Tibial nerve (tissue), 4 donors: ENCODE data around the gene SFT2D2. TPM values are rescaled to one million over a fixed set of nuclear protein-coding genes. Genes with fewer than 3 reads are reported as not detected.
A peak's percentile ranks its signal among the peaks of the same experiment; 100 is the strongest.

Experiments
- DNase-seq, 2 donors: peaks; one replicate each; pipeline ENCODE4 v3.0.0-alpha.2; 2019; ENCODE audit warnings: low spot score in 2 of 2
- H3K27ac ChIP-seq, 4 donors: fragments of 200-600 bp; sonication (generic) in 3 of 4; one replicate each; pipeline ENCODE4 v1.5.1; 2017 to 2019; ENCODE audit warnings: mild to moderate bottlenecking in 1 of 4
- H3K27me3 ChIP-seq, 2 donors: fragments of 200-600 bp; sonication (generic) in 1 of 2; one replicate each; pipeline versions ENCODE4 v1.5.1 to v1.6.0; 2017 to 2019
- H3K36me3 ChIP-seq, 3 donors: fragments of 200-600 bp; sonication (generic); one replicate each; pipeline ENCODE4 v1.5.1; 2018 to 2019
- H3K4me1 ChIP-seq, 4 donors: fragments of 200-600 bp; sonication (generic) in 3 of 4; one replicate each; pipeline ENCODE4 v1.5.1; 2017 to 2019
- H3K4me3 ChIP-seq, 4 donors: fragments of 200-600 bp; sonication (generic) in 3 of 4; one replicate each; pipeline ENCODE4 v1.5.1; 2017 to 2019; ENCODE audit warnings: mild to moderate bottlenecking in 1 of 4, moderate library complexity in 1 of 4
- H3K9me3 ChIP-seq, 4 donors: fragments of 200-600 bp; sonication (generic) in 3 of 4; one replicate each; pipeline ENCODE4 v1.5.1; 2017 to 2019
- EP300 ChIP-seq, 2 donors: sonication (generic); formaldehyde crosslinking; IDR thresholded peaks; one replicate each; pipeline ENCODE4 v1.6.1; 2017; ENCODE audit warnings: antibody characterized with exemption in 2 of 2, mild to moderate bottlenecking in 1 of 2
- POLR2A ChIP-seq, 2 donors: fragments of 450-650 bp; IDR thresholded peaks; one replicate each; pipeline ENCODE4 v1.6.1; 2017; ENCODE audit warnings: antibody characterized with exemption in 2 of 2, mild to moderate bottlenecking in 2 of 2, moderate library complexity in 2 of 2
- WGBS, 2 donors: methylation state at CpG; one replicate each; pipeline ENCODE4 v1.1.5; 2018; 5-methylcytosine and 5-hydroxymethylcytosine counted together
- total RNA-seq, 4 donors: library from RNA; depleted of rRNA; stranded (reverse); fragments of >200 nt; gene quantifications; one replicate each; pipeline ENCODE4 v1.1.0, GENCODE V29; 2016
- TF ChIP-seq, protein P1 (sequence below), 5 experiments: fragments of 200-600 bp in 3 of 5; fragments of 450-650 bp in 2 of 5; sonication (generic) in 3 of 5; IDR thresholded peaks; one replicate each; pipeline ENCODE4 v1.5.1; 2016 to 2019; ENCODE audit warnings: antibody characterized with exemption in 5 of 5, mild to moderate bottlenecking in 3 of 5, moderate library complexity in 2 of 5

SFT2D2 gene
- total RNA-seq, 4 donors from 2014 or later = 34.5 to 43.8 (median 42.2) TPM

DNA sequence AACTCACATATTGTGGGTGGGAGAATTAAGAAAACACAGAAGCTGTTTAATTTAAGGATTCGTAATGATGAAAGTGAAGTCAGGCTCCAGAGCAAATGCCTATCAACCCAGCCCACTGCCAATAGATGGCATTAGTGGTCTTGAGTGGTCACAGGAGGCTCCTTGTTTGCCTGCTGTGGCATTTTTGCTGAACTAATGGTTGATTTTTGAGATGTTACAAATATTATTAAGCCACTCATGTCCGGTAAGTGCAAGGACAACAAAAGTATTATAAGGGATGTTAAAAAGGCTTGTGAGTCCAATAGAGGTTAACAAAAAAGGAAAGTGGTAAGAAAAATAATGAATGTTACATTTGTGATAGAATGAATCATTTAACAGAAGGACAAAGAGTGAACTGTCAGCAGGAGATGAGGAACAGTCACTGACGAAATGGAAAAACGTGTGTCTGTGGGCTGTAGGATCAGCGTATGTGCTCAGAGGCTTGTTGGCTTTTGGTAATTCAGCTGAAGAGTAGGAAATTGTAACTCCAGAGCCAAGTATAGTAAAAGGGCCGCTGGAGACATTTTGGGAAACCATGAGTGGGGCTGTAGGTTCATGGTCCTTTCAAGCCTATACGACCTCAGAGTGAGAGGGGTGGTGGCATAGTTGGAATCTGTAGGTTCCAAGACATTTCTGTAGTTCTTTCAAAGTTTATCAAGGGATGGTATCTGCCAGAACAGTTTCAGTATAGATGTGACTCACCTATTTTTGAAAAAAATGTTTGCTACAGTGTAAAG, 11.2 kb downstream of the SFT2D2 start:
- WGBS, 2 donors = 43 to 50% methylated on average over 7 of the region's 7 CpGs
- Histone ChIP-seq H3K4me3 (no peak overlapping the region), H3K36me3 (peaks cover 2 to 88% (median 8%) of the 10 kb centered on the region in 3 donors), H3K4me1 (peaks cover 0 to 29% (median 8%) of the 10 kb centered on the region in 4 donors), H3K27me3 (no peaks in the 10 kb centered on the region), H3K9me3 (no peaks in the 10 kb centered on the region), H3K27ac (peak overlapping the region in 2 of 4 donors; percentile 72 to 79)
- no peak for DNase-seq
- TF ChIP-seq, protein P1, sequence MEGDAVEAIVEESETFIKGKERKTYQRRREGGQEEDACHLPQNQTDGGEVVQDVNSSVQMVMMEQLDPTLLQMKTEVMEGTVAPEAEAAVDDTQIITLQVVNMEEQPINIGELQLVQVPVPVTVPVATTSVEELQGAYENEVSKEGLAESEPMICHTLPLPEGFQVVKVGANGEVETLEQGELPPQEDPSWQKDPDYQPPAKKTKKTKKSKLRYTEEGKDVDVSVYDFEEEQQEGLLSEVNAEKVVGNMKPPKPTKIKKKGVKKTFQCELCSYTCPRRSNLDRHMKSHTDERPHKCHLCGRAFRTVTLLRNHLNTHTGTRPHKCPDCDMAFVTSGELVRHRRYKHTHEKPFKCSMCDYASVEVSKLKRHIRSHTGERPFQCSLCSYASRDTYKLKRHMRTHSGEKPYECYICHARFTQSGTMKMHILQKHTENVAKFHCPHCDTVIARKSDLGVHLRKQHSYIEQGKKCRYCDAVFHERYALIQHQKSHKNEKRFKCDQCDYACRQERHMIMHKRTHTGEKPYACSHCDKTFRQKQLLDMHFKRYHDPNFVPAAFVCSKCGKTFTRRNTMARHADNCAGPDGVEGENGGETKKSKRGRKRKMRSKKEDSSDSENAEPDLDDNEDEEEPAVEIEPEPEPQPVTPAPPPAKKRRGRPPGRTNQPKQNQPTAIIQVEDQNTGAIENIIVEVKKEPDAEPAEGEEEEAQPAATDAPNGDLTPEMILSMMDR (IDR thresholded peaks at IDR 0.05) = no peak
- peak in 1 of 2 donors; percentile 19 for TF ChIP-seq EP300 (IDR thresholded peaks at IDR 0.05)

DNA sequence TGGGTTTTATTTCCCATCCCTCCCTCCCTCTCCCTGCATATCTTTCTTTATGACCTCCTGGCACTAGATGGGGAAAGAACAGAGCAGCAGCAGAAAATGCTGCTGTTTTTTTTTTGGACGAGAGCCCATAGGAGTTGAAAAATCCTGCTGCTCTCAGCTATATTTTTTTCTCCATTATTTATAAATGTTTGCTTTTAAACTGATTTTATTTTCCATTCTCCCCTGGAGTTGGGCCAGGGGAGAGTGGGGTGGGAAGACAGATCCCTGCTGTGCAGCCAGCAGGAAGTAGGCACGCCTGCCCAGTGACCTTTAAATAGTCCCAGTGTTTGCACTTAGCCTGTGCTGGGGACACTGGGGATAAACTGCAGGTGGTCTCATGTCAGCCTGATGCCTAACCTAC, 17.4 kb downstream of the SFT2D2 start:
- Histone ChIP-seq H3K27ac (peak overlapping the region in 3 of 4 donors; percentile 35 to 79 (median 68)), H3K9me3 (no peaks in the 10 kb centered on the region), H3K4me1 (peaks cover 0 to 38% (median 16%) of the 10 kb centered on the region in 4 donors), H3K4me3 (no peak overlapping the region), H3K27me3 (no peaks in the 10 kb centered on the region), H3K36me3 (peaks cover 0 to 69% (median 2%) of the 10 kb centered on the region in 3 donors)
- 9 to 18% methylated on average over 2 of the region's 2 CpGs for WGBS, 2 donors
- TF ChIP-seq POLR2A (IDR thresholded peaks at IDR 0.05) = no peak
- TF ChIP-seq EP300 (IDR thresholded peaks at IDR 0.05) = no peak
- TF ChIP-seq, protein P1 (IDR thresholded peaks at IDR 0.05) = no peak
- no peak for DNase-seq

DNA sequence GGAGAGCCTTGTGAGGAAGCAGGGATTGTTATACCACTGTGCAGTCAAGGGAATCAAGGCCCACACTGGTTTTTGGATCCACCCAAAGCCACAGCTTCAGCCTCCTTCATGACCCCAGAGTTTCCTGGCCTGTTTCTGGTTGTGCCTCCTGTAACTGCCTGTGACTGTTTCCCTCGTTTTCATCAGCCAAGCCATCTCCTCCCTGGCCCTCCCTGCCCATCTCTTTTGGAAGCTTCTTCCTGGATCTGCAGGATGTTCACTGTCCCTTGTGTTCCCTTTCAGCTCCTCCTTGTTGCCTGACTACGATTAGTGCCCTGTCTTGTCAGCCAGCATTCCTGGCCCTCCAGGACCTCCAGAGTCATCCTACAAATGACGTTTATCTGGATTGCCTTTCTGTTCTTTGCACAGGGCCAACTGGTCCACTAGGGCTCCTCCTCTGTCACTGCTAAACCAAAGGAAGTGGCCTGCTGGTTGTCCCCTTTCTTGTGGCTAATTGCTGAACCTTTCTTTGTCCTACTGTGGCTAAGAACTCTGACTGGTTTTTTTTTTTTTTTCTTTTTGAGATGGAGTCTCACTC, 17.9 kb downstream of the SFT2D2 start:
- peaks cover 0 to 38% (median 16%) of the 10 kb centered on the region in 4 donors for H3K4me1 ChIP-seq
- H3K9me3 ChIP-seq = no peaks in the 10 kb centered on the region
- peak overlapping the region in 3 of 4 donors; percentile 35 to 79 (median 68) for H3K27ac ChIP-seq
- peaks cover 0 to 63% (median 2%) of the 10 kb centered on the region in 3 donors for H3K36me3 ChIP-seq
- no peaks in the 10 kb centered on the region for H3K27me3 ChIP-seq
- WGBS, 2 donors = 25 to 30% methylated on average over 3 of the region's 3 CpGs
- DNase-seq = no peak
- no peak for TF ChIP-seq EP300 (IDR thresholded peaks at IDR 0.05)
- TF ChIP-seq, protein P1 (IDR thresholded peaks at IDR 0.05) = no peak
- no peak for TF ChIP-seq POLR2A (IDR thresholded peaks at IDR 0.05)
- H3K4me3 ChIP-seq = no peak overlapping the region

DNA sequence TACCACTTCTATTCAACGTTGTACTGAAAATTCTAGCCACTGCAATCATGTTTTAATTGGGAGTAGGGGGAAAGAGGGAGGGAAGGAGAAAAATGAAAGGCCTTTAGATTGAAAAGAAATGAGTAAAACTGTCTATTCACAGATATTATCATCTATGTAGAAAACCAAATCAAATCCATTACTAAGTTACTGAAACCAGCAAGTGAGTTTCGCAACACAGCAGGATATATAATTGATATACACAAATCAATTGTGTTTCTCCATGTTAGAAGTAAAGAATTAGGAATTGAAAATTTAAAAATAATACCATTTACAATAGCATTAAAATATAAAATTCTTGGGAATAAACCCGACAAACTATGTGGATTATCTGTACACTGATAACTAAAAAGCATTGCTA, 19.2 kb downstream of the SFT2D2 start:
- Histone ChIP-seq H3K4me1 (peaks cover 0 to 42% (median 16%) of the 10 kb centered on the region in 4 donors), H3K9me3 (no peaks in the 10 kb centered on the region), H3K4me3 (no peak overlapping the region), H3K27me3 (no peaks in the 10 kb centered on the region), H3K27ac (peak overlapping the region in 1 of 4 donors; percentile 79), H3K36me3 (peaks cover 0 to 54% (median 2%) of the 10 kb centered on the region in 3 donors)
- WGBS, 2 donors = 83 to 85% methylated on average over 3 of the region's 3 CpGs
- TF ChIP-seq, protein P1 (IDR thresholded peaks at IDR 0.05) = no peak
- TF ChIP-seq EP300 (IDR thresholded peaks at IDR 0.05) (no peak), POLR2A (IDR thresholded peaks at IDR 0.05) (no peak)
- DNase-seq = no peak

DNA sequence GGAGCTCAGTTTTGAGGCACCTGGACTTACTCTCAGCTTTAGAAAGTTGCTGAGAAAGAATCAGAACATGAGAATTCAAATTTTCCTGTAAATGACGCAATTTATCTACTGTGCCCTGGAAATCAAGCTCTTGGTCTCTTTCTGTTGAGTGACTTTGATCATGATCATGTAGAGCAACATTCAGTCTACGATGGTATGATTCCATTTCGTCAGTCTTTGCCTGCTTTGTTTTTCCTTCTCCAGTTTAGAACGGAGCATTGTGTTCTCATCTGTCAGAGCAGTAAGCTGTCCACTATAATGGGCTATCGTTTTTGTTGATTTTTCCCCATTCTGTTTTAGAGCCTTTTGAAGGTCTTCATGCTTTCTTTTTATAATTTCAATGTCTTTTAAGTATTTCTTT, 20.7 kb downstream of the SFT2D2 start:
- peaks cover 0 to 53% (median 16%) of the 10 kb centered on the region in 4 donors for H3K4me1 ChIP-seq
- no peak overlapping the region for H3K4me3 ChIP-seq
- no peak for DNase-seq
- H3K9me3 ChIP-seq = no peaks in the 10 kb centered on the region
- TF ChIP-seq, protein P1 (IDR thresholded peaks at IDR 0.05) = no peak
- TF ChIP-seq EP300 (IDR thresholded peaks at IDR 0.05) = peak in 1 of 2 donors; percentile 12
- no peak for TF ChIP-seq POLR2A (IDR thresholded peaks at IDR 0.05)
- no peaks in the 10 kb centered on the region for H3K27me3 ChIP-seq
- WGBS, 2 donors = 58 to 71% methylated on average over 5 of the region's 5 CpGs
- H3K36me3 ChIP-seq = peaks cover 0 to 52% (median 0%) of the 10 kb centered on the region in 3 donors
- peak overlapping the region in 2 of 4 donors; percentile 9 to 41 for H3K27ac ChIP-seq
